ENCODE results near the gene CD2. TPM values are rescaled to one million over a fixed set of nuclear protein-coding genes. Genes with fewer than 3 reads are reported as not detected.

The CD2 gene
- total RNA-seq, 1 experiment from 2014 or later, result 0.10 TPM

GRCh38 chr1:116762781-116763115, 8.5 kb downstream of the CD2 start:
- DNase-seq (ENCODE audit: low read depth, low spot score) (no peak), ATAC-seq (no peak)
- BruUV-seq (replicated peaks), result no TSS peak
- H3K4me3 ChIP-seq (ENCODE audit: low read depth in 2 of 2, low read length in 2 of 2), result no peak overlapping the region
- no peak overlapping the region for H3K27ac ChIP-seq (ENCODE audit: low read length)
- intact Hi-C loops (cut with micrococcal nuclease; ENCODE audit: unreplicated experiment), result no loop called here
- H3K9me3 ChIP-seq (ENCODE audit: control insufficient read depth, insufficient read depth, low read depth, low read length), result no peaks in the 10 kb centered on the region
- no peaks in the 10 kb centered on the region for H3K4me1 ChIP-seq (ENCODE audit: control insufficient read depth, insufficient read depth, low read length)
- ChIA-PET CTCF (interaction anchor here (0.6 kb wide), 1 partner anchor 148 kb away, joined by 3 read pairs; no protein-coding TSS in a partner anchor), POLR2A (no interaction called here)
- no peaks in the 10 kb centered on the region for H3K27me3 ChIP-seq (ENCODE audit: control insufficient read depth, insufficient read depth, low read length)
- H3K36me3 ChIP-seq (ENCODE audit: control insufficient read depth, insufficient read depth, low read length), result no peaks in the 10 kb centered on the region
- TF ChIP-seq, protein P1, sequence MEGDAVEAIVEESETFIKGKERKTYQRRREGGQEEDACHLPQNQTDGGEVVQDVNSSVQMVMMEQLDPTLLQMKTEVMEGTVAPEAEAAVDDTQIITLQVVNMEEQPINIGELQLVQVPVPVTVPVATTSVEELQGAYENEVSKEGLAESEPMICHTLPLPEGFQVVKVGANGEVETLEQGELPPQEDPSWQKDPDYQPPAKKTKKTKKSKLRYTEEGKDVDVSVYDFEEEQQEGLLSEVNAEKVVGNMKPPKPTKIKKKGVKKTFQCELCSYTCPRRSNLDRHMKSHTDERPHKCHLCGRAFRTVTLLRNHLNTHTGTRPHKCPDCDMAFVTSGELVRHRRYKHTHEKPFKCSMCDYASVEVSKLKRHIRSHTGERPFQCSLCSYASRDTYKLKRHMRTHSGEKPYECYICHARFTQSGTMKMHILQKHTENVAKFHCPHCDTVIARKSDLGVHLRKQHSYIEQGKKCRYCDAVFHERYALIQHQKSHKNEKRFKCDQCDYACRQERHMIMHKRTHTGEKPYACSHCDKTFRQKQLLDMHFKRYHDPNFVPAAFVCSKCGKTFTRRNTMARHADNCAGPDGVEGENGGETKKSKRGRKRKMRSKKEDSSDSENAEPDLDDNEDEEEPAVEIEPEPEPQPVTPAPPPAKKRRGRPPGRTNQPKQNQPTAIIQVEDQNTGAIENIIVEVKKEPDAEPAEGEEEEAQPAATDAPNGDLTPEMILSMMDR (IDR thresholded peaks at IDR 0.05), result no peak
- TF ChIP-seq SIN3A (IDR thresholded peaks at IDR 0.05; ENCODE audit: borderline replicate concordance, insufficient read depth, low read depth, low read length) (no peak), REST (IDR thresholded peaks at IDR 0.05; ENCODE audit: insufficient read depth in 1 of 2, low read depth in 2 of 2, low read length in 1 of 2) (no peak), POLR2AphosphoS5 (IDR thresholded peaks at IDR 0.05; ENCODE audit: low read depth, low read length) (no peak), TCF7L2 (IDR thresholded peaks at IDR 0.05; ENCODE audit: low read depth, low read length) (no peak)
- in situ Hi-C loops (cut with HindIII; ENCODE audit: low pct_unique_long_range_greater_than_20kb, low sequenced_read_pairs), result no loop called here

DNA sequence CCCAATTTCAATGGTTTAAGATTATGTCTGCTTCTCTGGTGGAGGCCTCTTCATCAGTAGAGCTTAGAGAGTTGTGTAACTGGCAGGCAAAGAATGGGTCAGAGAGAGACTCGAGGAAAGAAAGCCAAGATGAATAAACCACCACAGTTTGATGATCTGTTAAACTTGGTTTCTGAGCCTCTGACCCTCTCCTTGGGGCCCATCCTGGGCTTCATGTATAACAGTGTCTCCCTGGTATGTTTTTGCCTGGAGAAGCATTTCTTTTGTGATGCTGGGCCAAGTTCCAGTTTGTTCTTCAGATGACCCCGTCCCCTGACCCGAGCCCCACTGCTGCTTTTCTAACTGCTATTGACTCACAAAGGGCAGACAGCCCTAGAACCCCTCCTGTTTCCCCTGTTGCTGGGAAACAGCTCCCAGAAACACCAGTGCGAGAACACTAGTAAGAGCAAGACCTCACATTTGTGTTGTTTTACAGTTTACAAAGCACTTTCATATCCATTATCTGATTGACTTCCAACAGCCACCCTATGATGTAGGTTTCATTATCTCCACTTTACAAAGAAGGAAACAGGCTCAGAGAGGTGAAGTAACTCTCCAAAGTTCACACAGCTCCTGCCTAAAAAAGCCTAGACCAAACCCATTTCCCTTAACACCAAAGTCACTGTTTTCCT, 9.0 kb downstream of the CD2 start:
- TF ChIP-seq REST (IDR thresholded peaks at IDR 0.05; ENCODE audit: insufficient read depth in 1 of 2, low read depth in 2 of 2, low read length in 1 of 2) (no peak), SIN3A (IDR thresholded peaks at IDR 0.05; ENCODE audit: borderline replicate concordance, insufficient read depth, low read depth, low read length) (no peak), POLR2AphosphoS5 (IDR thresholded peaks at IDR 0.05; ENCODE audit: low read depth, low read length) (no peak), TCF7L2 (IDR thresholded peaks at IDR 0.05; ENCODE audit: low read depth, low read length) (no peak)
- TF ChIP-seq, protein P1 (IDR thresholded peaks at IDR 0.05), result no peak
- ChIA-PET POLR2A (no interaction called here), CTCF (interaction anchor here (0.6 kb wide), 2 partner anchors 148 to 289 kb away, joined by 3 read pairs; no protein-coding TSS in a partner anchor)
- in situ Hi-C loops (cut with HindIII; ENCODE audit: low pct_unique_long_range_greater_than_20kb, low sequenced_read_pairs) (no loop called here), intact Hi-C loops (cut with micrococcal nuclease; ENCODE audit: unreplicated experiment) (no loop called here)
- H3K4me3 ChIP-seq (ENCODE audit: low read depth in 2 of 2, low read length in 2 of 2), result no peak overlapping the region
- no TSS peak for BruUV-seq (replicated peaks)
- H3K9me3 ChIP-seq (ENCODE audit: control insufficient read depth, insufficient read depth, low read depth, low read length), result no peaks in the 10 kb centered on the region
- ATAC-seq (no peak), DNase-seq (ENCODE audit: low read depth, low spot score) (no peak)
- H3K27ac ChIP-seq (ENCODE audit: low read length), result no peak overlapping the region
- no peaks in the 10 kb centered on the region for H3K36me3 ChIP-seq (ENCODE audit: control insufficient read depth, insufficient read depth, low read length)
- H3K4me1 ChIP-seq (ENCODE audit: control insufficient read depth, insufficient read depth, low read length), result no peaks in the 10 kb centered on the region
- H3K27me3 ChIP-seq (ENCODE audit: control insufficient read depth, insufficient read depth, low read length), result no peaks in the 10 kb centered on the region

Measured in Panc1 (cell line).